Stimulated activated CD4-positive, alpha-beta T cell treated with anti-CD3 and anti-CD28 coated beads, Interleukin-2, amount 100 ng/mL, for 48 hours (primary cell): ENCODE measurements around the gene NID2.

Experiments
- DNase-seq, 2 donors: peaks; one replicate each; pipeline ENCODE4 v3.0.0-alpha.2; 2020

Gene NID2

GRCh38 chr14:51998348-51998747, 70.5 kb downstream of the NID2 start:
- DNase-seq = no peak

- DNase-seq = no peak
Observed at GRCh38 chr14:51996148-51996746, 72.6 kb downstream of the NID2 start.

DNA sequence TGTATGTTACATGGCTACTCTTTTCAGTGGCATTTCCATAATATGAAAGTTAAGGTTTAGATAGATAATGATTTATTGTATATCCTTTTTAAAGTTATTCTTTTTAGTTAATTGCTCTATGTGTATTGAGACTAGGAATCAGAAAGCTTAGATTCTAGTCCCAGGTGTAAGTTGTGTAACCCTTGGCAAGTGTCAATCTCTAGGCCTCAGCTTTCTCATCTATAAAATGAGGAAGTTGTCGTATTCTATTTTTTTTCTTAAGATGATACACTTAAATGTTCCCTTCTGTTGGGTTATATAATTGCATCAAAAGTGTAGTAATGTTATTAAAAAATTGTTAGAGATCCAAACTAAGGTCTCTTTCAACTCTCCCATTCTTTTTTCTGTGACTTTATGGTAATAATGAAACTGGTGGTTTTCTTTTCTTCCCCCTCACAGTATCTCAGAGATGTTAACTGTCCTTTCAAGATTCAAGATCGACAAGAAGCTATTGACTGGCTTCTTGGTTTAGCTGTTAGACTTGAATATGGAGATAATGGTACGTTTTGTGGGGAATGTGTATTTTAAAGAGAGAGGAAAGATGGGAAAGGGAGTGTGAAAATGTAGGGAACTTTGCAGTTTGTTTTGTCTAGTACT, 75.5 kb downstream of the NID2 start:
- no peak for DNase-seq

GRCh38 chr14:51990488-51990887, 78.4 kb downstream of the NID2 start:
- no peak for DNase-seq

DNA sequence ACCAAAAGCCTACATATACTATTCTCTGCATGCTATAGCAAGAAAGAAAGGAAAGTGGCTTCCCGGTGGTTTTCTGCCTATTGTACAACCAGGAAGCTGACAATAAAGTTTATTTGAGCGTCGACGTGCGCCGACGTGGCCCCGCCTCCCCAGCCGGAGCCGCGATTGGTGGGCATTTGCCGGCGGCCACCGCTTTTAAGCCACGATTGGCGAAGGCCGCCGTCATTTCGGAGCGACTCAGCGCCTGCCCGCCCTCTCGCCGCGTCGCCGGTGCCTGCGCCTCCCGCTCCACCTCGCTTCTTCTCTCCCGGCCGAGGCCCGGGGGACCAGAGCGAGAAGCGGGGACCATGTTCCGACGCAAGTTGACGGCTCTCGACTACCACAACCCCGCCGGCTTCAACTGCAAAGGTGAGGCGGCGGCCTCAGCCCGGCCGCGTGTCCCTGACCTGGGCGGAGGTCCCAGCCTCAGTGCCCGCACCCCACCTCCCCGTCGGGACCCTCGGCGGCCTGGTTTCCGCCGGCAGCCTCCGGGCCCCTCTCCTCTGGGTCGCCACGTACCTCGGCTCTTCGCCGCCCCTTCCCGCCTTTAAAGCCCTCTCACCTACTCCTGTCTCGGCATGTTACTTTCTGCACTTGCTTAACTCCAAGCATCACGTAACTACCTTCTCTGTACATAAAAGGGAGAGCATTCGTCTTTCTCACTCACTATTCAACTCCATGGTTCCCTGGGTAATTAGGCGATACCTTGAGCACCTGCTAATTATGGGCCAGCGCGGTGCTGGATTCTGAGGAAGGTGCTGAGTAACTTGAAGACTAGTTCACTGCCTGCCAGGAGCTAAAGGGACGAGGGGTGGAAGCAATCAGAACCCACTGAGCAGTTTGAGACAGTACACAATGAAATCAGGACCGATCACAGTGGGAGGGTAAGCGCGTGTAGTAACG, 79.3 kb downstream of the NID2 start, which contains the start of gene RTRAF:
Gene RTRAF, plus strand, starts transcription at position 254 of the 942 bp plus-strand sequence. Its CDS starts 94 bp downstream, at position 348.
- DNase-seq = peak; percentile 84 to 89

DNA sequence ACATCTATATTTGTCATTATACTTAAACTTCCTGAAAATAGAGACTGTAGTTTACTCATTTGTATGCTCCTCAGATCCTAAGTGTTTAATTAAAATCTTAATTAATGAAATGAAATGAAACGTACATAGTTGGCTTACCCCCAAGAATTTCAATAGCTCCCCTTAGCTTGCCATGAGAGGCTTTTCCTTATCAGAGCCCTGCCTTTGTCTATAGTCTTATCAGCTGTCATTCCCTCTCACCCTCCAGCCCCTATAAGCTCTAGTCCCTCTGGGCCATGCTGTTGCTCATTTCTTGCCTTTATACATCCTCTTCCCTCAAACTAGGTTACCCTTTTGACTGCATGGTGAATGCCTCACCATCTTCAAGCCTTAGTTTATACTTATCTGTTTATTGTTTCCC, 80.6 kb downstream of the NID2 start:
- DNase-seq = no peak

DNA sequence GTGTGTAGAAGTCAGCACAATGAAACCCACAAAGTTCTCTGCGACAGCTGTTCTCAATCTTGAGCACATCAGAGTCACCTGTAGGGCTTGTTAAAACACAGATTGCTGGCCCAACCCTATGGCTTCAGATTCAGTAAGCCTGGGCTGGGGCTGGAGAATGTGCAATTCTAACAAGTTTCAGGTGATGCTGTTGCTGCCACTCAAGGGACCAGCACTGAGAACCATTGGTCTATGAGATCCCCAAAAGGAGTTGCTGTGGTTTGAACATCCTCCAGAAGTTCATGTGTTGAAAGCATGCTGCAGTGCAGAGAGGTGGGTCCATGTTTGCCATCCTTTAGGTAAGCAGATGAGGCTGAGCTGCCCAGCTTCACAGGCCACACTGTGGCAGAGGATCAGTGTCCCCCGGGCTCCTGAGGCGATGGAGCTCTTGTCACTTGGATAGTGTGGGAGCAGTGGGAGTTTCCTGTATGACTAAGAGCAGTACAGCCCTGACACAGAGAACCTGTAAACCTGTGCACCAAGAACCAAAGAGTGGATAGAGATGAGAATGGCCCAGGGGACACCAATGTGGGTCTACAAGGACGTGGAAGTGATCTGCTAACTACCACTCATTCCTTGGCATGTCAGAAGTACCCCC, 87.5 kb downstream of the NID2 start:
- no peak for DNase-seq

DNA sequence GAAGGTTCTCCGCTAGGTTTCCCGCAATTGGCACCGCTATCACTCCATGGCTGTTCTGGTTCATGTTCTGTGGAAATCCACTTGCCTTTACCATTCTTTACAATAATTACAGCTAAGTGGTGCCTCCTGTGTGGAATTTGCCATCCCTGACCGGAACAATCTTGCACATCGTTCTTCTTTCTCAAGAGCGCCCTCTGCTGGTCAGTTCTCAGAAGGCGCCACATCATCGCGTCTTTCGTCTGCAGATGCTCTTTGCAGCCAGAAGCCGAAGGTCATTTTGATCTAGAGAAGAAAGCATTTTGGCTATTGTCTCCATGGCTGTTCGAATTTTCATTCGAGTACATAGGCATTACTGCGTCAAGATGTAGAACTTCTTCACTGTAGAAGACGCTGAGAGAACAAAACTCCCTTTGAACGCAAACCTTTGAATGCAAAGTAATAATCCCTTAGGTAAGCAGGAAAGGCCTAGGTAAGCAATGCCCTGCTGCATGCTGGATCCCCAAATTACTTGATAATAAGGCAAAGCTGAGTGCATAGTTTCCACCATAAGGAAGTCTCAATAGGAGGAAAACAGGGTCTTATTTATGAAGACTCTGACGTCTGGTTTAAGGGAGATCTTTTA, 89.7 kb downstream of the NID2 start:
- peak; percentile 89 to 91 for DNase-seq

GRCh38 chr14:51978681-51979085, 90.2 kb downstream of the NID2 start:
- no peak for DNase-seq

DNA sequence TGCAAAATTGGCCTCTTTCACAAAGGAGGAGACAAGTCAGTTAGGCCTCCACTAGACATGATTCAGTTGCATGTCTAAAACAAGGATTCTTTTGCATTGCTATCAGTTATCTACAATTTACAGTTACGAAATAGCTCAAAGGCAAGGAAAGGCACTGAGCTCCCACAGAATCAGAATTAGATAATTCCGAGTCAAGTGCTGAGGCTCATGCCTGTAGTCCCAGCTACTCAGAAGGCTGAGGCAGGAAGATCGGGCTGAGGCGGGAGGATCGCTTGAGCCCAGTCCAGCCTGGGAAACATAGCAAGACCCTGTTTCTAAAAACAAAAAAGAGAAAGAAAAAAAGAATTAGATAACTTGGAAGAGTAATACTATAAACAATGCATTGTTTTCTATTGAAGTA, 91.8 kb downstream of the NID2 start:
- DNase-seq = no peak

GRCh38 chr14:51972566-51972965, 96.3 kb downstream of the NID2 start:
- DNase-seq = no peak

DNA sequence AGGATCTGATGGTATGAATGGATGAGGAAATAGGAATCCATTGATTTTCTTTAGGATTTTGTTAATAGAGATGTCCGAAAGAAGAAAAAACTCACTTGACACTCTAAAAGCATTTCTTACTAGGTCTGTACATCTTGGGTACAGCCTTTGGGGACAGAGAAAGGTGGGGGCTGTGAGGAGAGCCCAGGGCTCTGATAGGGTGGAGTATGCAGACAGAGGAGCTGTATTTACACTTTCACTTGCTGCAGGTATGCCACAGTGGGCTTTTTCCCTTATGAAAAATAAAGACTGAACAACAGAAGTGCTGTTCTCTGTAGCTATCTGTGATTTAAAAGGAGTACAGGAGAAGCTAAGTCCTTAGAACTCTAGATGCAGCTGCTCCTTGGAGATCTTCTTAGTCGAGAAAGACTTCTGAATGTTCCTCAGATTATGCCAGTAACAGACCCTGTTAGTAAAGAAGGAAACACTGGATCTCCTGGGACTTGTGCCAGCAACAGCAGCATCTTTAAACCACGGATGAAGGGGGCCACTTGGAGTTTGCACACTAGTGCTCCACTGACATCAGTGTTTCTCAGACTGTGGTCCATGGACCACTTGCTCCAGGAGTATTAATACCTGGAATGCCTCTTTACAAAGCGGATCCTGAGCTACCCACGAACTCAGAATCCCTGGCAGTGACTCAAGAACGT, 98.9 kb downstream of the NID2 start:
- DNase-seq = no peak

DNA sequence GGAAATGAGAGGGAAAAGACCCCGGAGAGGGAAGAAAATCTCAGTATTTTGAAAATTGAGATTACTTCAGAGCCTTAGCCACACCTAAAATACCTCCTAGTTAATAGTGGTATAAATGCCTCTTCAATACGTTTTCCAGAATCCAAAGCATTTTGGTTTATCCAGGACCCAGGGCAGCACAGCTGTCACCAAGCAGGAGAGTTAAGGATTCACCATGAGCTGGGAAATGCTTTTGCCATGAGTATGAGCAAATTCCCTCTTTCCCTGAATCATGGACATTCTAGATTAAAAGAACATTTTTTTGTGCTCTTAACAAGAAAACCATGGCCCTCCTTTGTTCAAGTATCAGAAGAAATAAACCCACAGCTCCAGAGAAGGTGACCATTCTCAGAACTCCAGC, 101.3 kb downstream of the NID2 start:
- DNase-seq = no peak

DNA sequence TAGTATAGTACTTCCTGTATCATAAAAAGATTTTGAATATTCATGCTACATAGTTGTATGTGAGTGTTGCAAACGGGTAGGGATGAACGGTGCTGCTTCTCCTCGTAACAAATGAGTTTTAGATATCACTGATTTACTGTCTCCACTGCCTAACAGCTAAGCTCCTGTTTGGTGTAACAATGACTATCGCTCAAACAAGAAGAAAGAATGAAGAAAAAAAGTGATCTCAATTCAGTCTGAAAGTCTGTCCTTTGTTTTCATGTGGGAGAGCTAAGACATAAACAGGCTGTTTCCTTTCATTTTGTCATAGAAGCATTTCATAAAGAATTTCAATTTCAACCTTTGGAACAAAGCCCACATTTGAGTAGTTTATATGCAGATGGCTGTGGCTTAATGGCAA, 105.6 kb downstream of the NID2 start:
- DNase-seq = no peak

GRCh38 chr14:51962711-51963110, 106.1 kb downstream of the NID2 start:
- no peak for DNase-seq

DNA sequence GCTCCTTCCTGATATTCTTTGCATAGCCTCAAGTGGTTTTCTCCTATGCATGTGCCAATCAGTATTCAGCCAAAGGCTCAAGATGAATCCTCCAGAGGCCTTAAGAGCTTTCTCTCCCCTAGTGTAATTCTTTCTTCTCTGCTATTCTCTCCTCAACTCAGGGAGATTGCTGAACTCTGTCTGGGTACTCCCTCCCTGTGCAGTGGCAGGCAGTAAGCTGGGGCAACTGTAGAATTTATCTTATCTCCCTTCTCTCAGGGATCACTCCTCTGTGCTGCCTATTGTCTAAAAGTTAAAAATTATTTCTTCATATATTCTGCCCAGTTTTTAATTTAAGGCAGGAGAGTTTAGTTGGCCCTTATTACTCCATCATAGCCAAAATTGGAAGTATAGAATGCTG, 108.0 kb downstream of the NID2 start:
- DNase-seq = no peak

DNA sequence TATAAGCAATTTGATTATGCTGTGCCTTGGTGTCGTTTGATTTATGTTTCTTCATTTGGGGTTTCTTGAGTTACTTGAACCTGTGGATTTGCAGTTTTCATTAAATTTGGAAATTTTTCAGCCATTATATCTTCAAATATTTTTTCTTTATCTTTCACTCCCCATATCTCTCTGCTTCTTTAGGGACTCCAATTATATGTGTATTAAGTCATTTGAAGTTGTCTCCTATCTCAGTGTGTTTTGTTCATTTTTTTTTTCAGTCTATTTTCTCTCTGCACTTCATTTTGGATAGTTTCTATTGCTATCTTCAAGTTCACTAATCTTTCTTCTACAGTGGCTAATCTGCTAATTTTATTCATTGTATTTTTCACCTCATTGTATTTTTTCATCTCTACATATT, 108.9 kb downstream of the NID2 start:
- DNase-seq = no peak

DNA sequence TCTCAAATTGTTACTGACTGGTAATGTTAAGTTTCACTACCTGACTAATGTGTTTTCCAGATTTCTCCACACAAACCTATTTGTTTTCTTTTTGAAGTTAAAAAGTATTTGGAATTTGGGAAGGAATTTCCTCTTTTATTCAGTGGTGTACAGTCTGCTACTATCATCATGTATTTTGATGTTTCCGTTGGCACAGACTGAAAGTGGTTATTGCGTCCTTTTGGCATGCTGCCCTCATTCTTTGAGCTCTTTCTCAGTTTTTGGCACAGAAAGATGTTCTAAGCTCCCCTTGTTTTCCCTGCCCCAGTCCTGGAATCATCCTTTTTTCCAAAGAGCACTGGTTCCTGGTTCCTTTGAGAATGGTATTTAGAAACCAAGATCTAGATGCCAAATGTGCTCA, 110.9 kb downstream of the NID2 start:
- DNase-seq = no peak
